Neural crest cell (in vitro differentiated cells): ENCODE measurements around the gene CEP63. TPM values are rescaled to one million over a fixed set of nuclear protein-coding genes. Genes with fewer than 3 reads are reported as not detected.

Source experiments
- DNase-seq: peaks from one replicate; pipeline ENCODE4 v3.0.0; 2021; ENCODE audit warnings: low read depth, mixed read lengths, low spot score
- H3K27ac Mint-ChIP-seq: one replicate; pipeline ENCODE4 v1.8.0; 2021; ENCODE audit warnings: mild to moderate bottlenecking, mixed read lengths; ENCODE audit not compliant: unreplicated experiment
- H3K27me3 Mint-ChIP-seq: 2 replicates; pipeline ENCODE4 v1.8.0; 2021; ENCODE audit warnings: low read depth, mild to moderate bottlenecking, mixed read lengths
- H3K36me3 Mint-ChIP-seq: 2 replicates; pipeline ENCODE4 v1.8.0; 2021; ENCODE audit warnings: low read depth, mild to moderate bottlenecking, mixed read lengths
- H3K4me1 Mint-ChIP-seq: 2 replicates; pipeline ENCODE4 v1.8.0; 2021; ENCODE audit warnings: mixed read lengths
- H3K4me3 Mint-ChIP-seq: one replicate; pipeline ENCODE4 v1.8.0; 2021; ENCODE audit warnings: mild to moderate bottlenecking, mixed read lengths
- H3K9me3 Mint-ChIP-seq: 2 replicates; pipeline ENCODE4 v1.8.0; 2021; ENCODE audit warnings: mixed read lengths
- CTCF ChIP-seq: fragments of 200-600 bp; sonication (generic); conservative IDR thresholded peaks from 2 replicates; pipeline ENCODE4 v1.5.0; 2021; ENCODE audit warnings: antibody characterized with exemption, mild to moderate bottlenecking
- total RNA-seq: library from RNA; stranded (reverse); gene quantifications from 2 replicates; pipeline ENCODE4 v1.2.1, GENCODE V29; 2021

Gene CEP63
- total RNA-seq, 1 donor from 2014 or later = 27.0 TPM

GRCh38 chr3:134453631-134454030, 32.2 kb upstream of the CEP63 start:
- Mint-ChIP-seq H3K36me3 (no peaks in the 10 kb centered on the region), H3K4me1 (no peaks in the 10 kb centered on the region), H3K27ac (peak overlapping the region; percentile 28), H3K9me3 (no peaks in the 10 kb centered on the region), H3K4me3 (no peak overlapping the region), H3K27me3 (no peaks in the 10 kb centered on the region)
- TF ChIP-seq CTCF = no peak
- no peak for DNase-seq

GRCh38 chr3:134457376-134458074, 28.3 kb upstream of the CEP63 start:
- H3K4me3 Mint-ChIP-seq = no peak overlapping the region
- H3K4me1 Mint-ChIP-seq = peaks cover 8% of the 10 kb centered on the region
- no peaks in the 10 kb centered on the region for H3K27me3 Mint-ChIP-seq
- H3K36me3 Mint-ChIP-seq = no peaks in the 10 kb centered on the region
- H3K27ac Mint-ChIP-seq = no peak overlapping the region
- TF ChIP-seq CTCF = no peak
- DNase-seq = no peak
- H3K9me3 Mint-ChIP-seq = no peaks in the 10 kb centered on the region

GRCh38 chr3:134458406-134458945, 27.4 kb upstream of the CEP63 start:
- no peak for DNase-seq
- Mint-ChIP-seq H3K9me3 (no peaks in the 10 kb centered on the region), H3K27me3 (no peaks in the 10 kb centered on the region), H3K4me3 (no peak overlapping the region), H3K27ac (no peak overlapping the region), H3K4me1 (peaks cover 17% of the 10 kb centered on the region), H3K36me3 (no peaks in the 10 kb centered on the region)
- no peak for TF ChIP-seq CTCF

- no peak for TF ChIP-seq CTCF
- Mint-ChIP-seq H3K4me1 (peaks cover 28% of the 10 kb centered on the region), H3K36me3 (no peaks in the 10 kb centered on the region), H3K27me3 (no peaks in the 10 kb centered on the region), H3K9me3 (no peaks in the 10 kb centered on the region), H3K4me3 (no peak overlapping the region), H3K27ac (no peak overlapping the region)
- no peak for DNase-seq
These were observed 26.3 kb upstream of the CEP63 start for GRCh38 chr3:134459562-134459961.

DNA sequence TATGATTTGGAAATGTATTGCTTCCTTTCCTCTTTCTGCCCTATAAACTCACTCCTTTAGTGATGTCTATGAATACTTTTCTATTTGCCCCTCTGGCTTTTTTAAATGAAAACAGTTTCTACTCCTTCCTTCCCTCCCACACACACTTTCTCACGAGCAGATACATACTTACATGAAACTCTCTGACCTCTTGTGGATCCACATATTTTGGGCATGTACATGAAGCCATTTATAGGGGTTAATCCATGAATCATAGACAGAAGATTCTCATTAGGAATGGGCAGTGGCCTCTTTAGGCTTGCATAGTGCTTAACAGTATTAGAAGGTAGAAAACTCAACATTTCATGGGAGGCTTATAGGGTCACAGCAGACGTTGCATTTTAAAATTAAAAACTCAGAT, 24.9 kb upstream of the CEP63 start:
- no peaks in the 10 kb centered on the region for H3K27me3 Mint-ChIP-seq
- no peak overlapping the region for H3K4me3 Mint-ChIP-seq
- no peak for DNase-seq
- H3K27ac Mint-ChIP-seq = no peak overlapping the region
- H3K9me3 Mint-ChIP-seq = no peaks in the 10 kb centered on the region
- peaks cover 30% of the 10 kb centered on the region for H3K4me1 Mint-ChIP-seq
- no peaks in the 10 kb centered on the region for H3K36me3 Mint-ChIP-seq
- TF ChIP-seq CTCF = no peak
